ENCODE measurements around the gene COX5B.
A peak's percentile ranks its signal among the peaks of the same experiment; 100 is the strongest.
"Not testable (repeated sequence)": the region's sequence is repeated elsewhere in the genome, so short reads cannot be mapped to it uniquely, and the experiment has no call there.

COX5B gene

GRCh38 chr2:97645695-97646629 lies at the start of gene COX5B:
COX5B (plus strand) TSS chr2:97646062; CDS start chr2:97646087, 25 bp downstream.
- DNase-seq (ENCODE audit: low spot score): peak; percentile 99

GRCh38 chr2:97596180-97596579 lies 49.7 kb upstream of the COX5B start:
- DNase-seq (ENCODE audit: low spot score): not testable (repeated sequence)

- not testable (repeated sequence) for DNase-seq (ENCODE audit: low spot score)
Measured at GRCh38 chr2:97601537-97601936, 44.3 kb upstream of the COX5B start.

GRCh38 chr2:97605109-97605508 lies 40.8 kb upstream of the COX5B start:
- not testable (repeated sequence) for DNase-seq (ENCODE audit: low spot score)

- DNase-seq (ENCODE audit: low spot score): not testable (repeated sequence)
Measured at GRCh38 chr2:97605524-97606339, 40.1 kb upstream of the COX5B start.

GRCh38 chr2:97608745-97609144 lies 37.1 kb upstream of the COX5B start:
- DNase-seq (ENCODE audit: low spot score): not testable (repeated sequence)

GRCh38 chr2:97611895-97612294 lies 34.0 kb upstream of the COX5B start:
- not testable (repeated sequence) for DNase-seq (ENCODE audit: low spot score)

- not testable (repeated sequence) for DNase-seq (ENCODE audit: low spot score)
Measured at GRCh38 chr2:97615746-97616145, 30.1 kb upstream of the COX5B start.

- no peak for DNase-seq (ENCODE audit: low spot score)
Measured at GRCh38 chr2:97617911-97618310, 28.0 kb upstream of the COX5B start.

GRCh38 chr2:97618939-97619827 lies 26.7 kb upstream of the COX5B start:
- not testable (repeated sequence) for DNase-seq (ENCODE audit: low spot score)

- DNase-seq (ENCODE audit: low spot score): not testable (repeated sequence)
Measured at GRCh38 chr2:97620492-97620891, 25.4 kb upstream of the COX5B start.

- not testable (repeated sequence) for DNase-seq (ENCODE audit: low spot score)
Measured at GRCh38 chr2:97622976-97623375, 22.9 kb upstream of the COX5B start.

- not testable (repeated sequence) for DNase-seq (ENCODE audit: low spot score)
Measured at GRCh38 chr2:97625354-97626048, 20.4 kb upstream of the COX5B start.

- DNase-seq (ENCODE audit: low spot score): not testable (repeated sequence)
Measured at GRCh38 chr2:97626049-97626430, 19.8 kb upstream of the COX5B start.

GRCh38 chr2:97644023-97644717 lies 1.7 kb upstream of the COX5B start:
- DNase-seq (ENCODE audit: low spot score): no peak

- no peak for DNase-seq (ENCODE audit: low spot score)
Measured at GRCh38 chr2:97645112-97645694, 659 bp upstream of the COX5B start.

- no peak for DNase-seq (ENCODE audit: low spot score)
Measured at GRCh38 chr2:97646977-97647376, 1.1 kb downstream of the COX5B start.

- DNase-seq (ENCODE audit: low spot score): no peak
Measured at GRCh38 chr2:97651114-97651513, 5.3 kb downstream of the COX5B start.

- DNase-seq (ENCODE audit: low spot score): no peak
Measured at GRCh38 chr2:97653473-97653872, 7.6 kb downstream of the COX5B start.

GRCh38 chr2:97653874-97654273 lies 8.0 kb downstream of the COX5B start:
- DNase-seq (ENCODE audit: low spot score): no peak
